A549 (cell line): ENCODE results near the gene UGT1A10. TPM values are rescaled to one million over a fixed set of nuclear protein-coding genes. Genes with fewer than 3 reads are reported as not detected.
A peak's percentile ranks its signal among the peaks of the same experiment; 100 is the strongest.

Experiments used
- ATAC-seq, 2 experiments: fragments of 200-7000 bp in 1 of 2; fragments of >200 bp in 1 of 2; cut with Nextera tagmentation in 1 of 2; cut with Tn5 transposase in 1 of 2; 3 replicates each; pipeline versions ENCODE4 v1.8.0 to v1.9.1; 2018 to 2020; ENCODE audit warnings: mild to moderate bottlenecking in 1 of 2, moderate library complexity in 1 of 2
- CTCF ChIA-PET: fragments of 300-600 bp; sonication (Branson Sonifier 250); formaldehyde crosslinking; extraction: SDS; loops from one replicate; lab custom pipeline; 2021; ENCODE audit warnings: antibody characterized with exemption, inconsistent platforms; lab: Yijun Ruan, JAX
- POLR2A ChIA-PET: fragments of 350-600 bp; formaldehyde crosslinking; extraction: SDS; loops from one replicate; lab custom pipeline; 2021; ENCODE audit warnings: antibody characterized with exemption, inconsistent platforms; lab: Yijun Ruan, JAX
- DNase-seq, 2 experiments: peaks; one replicate each; pipeline versions ENCODE4 v3.0.0 to v3.0.0-alpha.2; 2011 to 2016; ENCODE audit warnings: low read depth in 1 of 2, low spot score in 1 of 2
- FAIRE-seq: peaks from 2 replicates; lab custom pipeline; 2011; peaks lifted over from hg19 to GRCh38; lab: Jason Lieb, UNC
- H3K27ac ChIP-seq, 2 experiments: fragments of >200 bp; sonication (Bioruptor Twin); formaldehyde crosslinking; 3 replicates each; pipeline ENCODE4 v1.5.1; 2016 to 2017
- H3K4me1 ChIP-seq: fragments of >200 bp; sonication (Bioruptor Twin); formaldehyde crosslinking; 3 replicates; pipeline ENCODE4 v1.6.1; 2016
- H3K4me2 ChIP-seq: fragments of >200 bp; sonication (Bioruptor Twin); formaldehyde crosslinking; 3 replicates; pipeline ENCODE4 v1.6.1; 2016
- H3K4me3 ChIP-seq: fragments of >200 bp; sonication (Bioruptor Twin); formaldehyde crosslinking; 3 replicates; pipeline ENCODE4 v1.5.1; 2016
- H3K9me3 ChIP-seq: fragments of >200 bp; sonication (Bioruptor Twin); formaldehyde crosslinking; 3 replicates; pipeline ENCODE4 v1.6.1; 2016
- ATOH8 ChIP-seq: fragments of 250-450 bp; sonication (Bioruptor Pico); IDR thresholded peaks from 2 replicates; pipeline ENCODE4 v1.5.0; 2020; ENCODE audit warnings: low read depth, mild to moderate bottlenecking, moderate library complexity
- CBX8 ChIP-seq: fragments of 200-600 bp; sonication (generic); IDR thresholded peaks from 2 replicates; pipeline ENCODE4 v1.6.1; 2016
- CTCF ChIP-seq: fragments of >200 bp; sonication (Bioruptor Twin); formaldehyde crosslinking; IDR thresholded peaks from 3 replicates; pipeline ENCODE4 v1.5.1; 2016
- EHF ChIP-seq: fragments of 250-450 bp; sonication (Bioruptor Pico); IDR thresholded peaks from 2 replicates; pipeline ENCODE4 v1.5.0; 2020; ENCODE audit warnings: mild to moderate bottlenecking
- FOSL2 ChIP-seq, 2 experiments: fragments of 450-650 bp in 1 of 2; fragments of >200 bp in 1 of 2; sonication (Bioruptor Twin) in 1 of 2; formaldehyde crosslinking; IDR thresholded peaks; 2 replicates each; pipeline versions ENCODE4 v1.5.0 to v1.6.1; 2016 to 2020; ENCODE audit warnings: mild to moderate bottlenecking in 1 of 2, moderate library complexity in 1 of 2
- HDAC2 ChIP-seq: fragments of 200-600 bp; sonication (generic); IDR thresholded peaks from 2 replicates; pipeline ENCODE4 v1.6.1; 2016
- HES2 ChIP-seq: fragments of >200 bp; sonication (Bioruptor Twin); formaldehyde crosslinking; IDR thresholded peaks from 2 replicates; pipeline ENCODE4 v1.6.1; 2016
- HOXB5 ChIP-seq: fragments of 250-450 bp; sonication (Bioruptor Pico); IDR thresholded peaks from 2 replicates; pipeline ENCODE4 v1.5.0; 2020; ENCODE audit warnings: mild to moderate bottlenecking, moderate library complexity
- JUNB ChIP-seq: fragments of >200 bp; sonication (Bioruptor Twin); formaldehyde crosslinking; IDR thresholded peaks from 2 replicates; pipeline ENCODE4 v1.6.1; 2016
- KDM1A ChIP-seq: fragments of 200-600 bp; sonication (generic); IDR thresholded peaks from 2 replicates; pipeline ENCODE4 v1.6.1; 2016; ENCODE audit warnings: low read depth, mild to moderate bottlenecking
- KDM5A ChIP-seq: fragments of 200-600 bp; sonication (generic); IDR thresholded peaks from 2 replicates; pipeline ENCODE4 v1.6.1; 2016; ENCODE audit warnings: antibody characterized with exemption, mild to moderate bottlenecking
- MYC ChIP-seq: IDR thresholded peaks from 2 replicates; pipeline ENCODE4 v1.6.1; 2012; ENCODE audit warnings: mild to moderate bottlenecking, inconsistent platforms, low read length, improper control_type of control experiment, borderline replicate concordance
- NR3C1 ChIP-seq: fragments of >200 bp; sonication (Bioruptor Twin); formaldehyde crosslinking; IDR thresholded peaks from 3 replicates; pipeline ENCODE4 v1.6.1; 2017
- POLR2A ChIP-seq: IDR thresholded peaks from 2 replicates; pipeline ENCODE4 v1.6.1; 2012; ENCODE audit warnings: mild to moderate bottlenecking, low read length
- POLR2AphosphoS2 ChIP-seq: conservative IDR thresholded peaks from 2 replicates; pipeline ENCODE4 v1.6.1; 2012; ENCODE audit warnings: low read length, improper control_type of control experiment, inconsistent platforms
- RAD21 ChIP-seq, 2 experiments: fragments of >200 bp in 1 of 2; sonication (Bioruptor Twin) in 1 of 2; formaldehyde crosslinking in 1 of 2; IDR thresholded peaks in 1 of 2; conservative IDR thresholded peaks in 1 of 2; 2 replicates in 1 of 2; 3 replicates in 1 of 2; pipeline ENCODE4 v1.6.1; 2012 to 2018; ENCODE audit warnings: inconsistent platforms in 1 of 2
- RARB ChIP-seq: fragments of 250-450 bp; sonication (Bioruptor Pico); IDR thresholded peaks from 2 replicates; pipeline ENCODE4 v1.8.0; 2021; ENCODE audit warnings: mild to moderate bottlenecking, moderate library complexity
- RNF2 ChIP-seq: fragments of 200-600 bp; sonication (generic); IDR thresholded peaks from 2 replicates; pipeline ENCODE4 v1.6.1; 2016; ENCODE audit warnings: low read depth, mild to moderate bottlenecking, antibody characterized with exemption, moderate library complexity, borderline replicate concordance
- TFCP2L1 ChIP-seq: fragments of 250-450 bp; sonication (Bioruptor Pico); IDR thresholded peaks from 2 replicates; pipeline ENCODE4 v1.5.0; 2021; ENCODE audit warnings: mild to moderate bottlenecking
- TP53 ChIP-seq: fragments of 250-450 bp; sonication (Bioruptor Pico); IDR thresholded peaks from 2 replicates; pipeline ENCODE4 v1.5.0; 2021; ENCODE audit warnings: mild to moderate bottlenecking, moderate library complexity
- ZFP36 ChIP-seq: fragments of 450-650 bp; IDR thresholded peaks from 2 replicates; pipeline ENCODE4 v1.6.1; 2014; ENCODE audit warnings: borderline replicate concordance; ENCODE audit not compliant: partially characterized antibody
- ZNF302 ChIP-seq: fragments of 250-450 bp; sonication (Bioruptor Pico); IDR thresholded peaks from 2 replicates; pipeline ENCODE4 v1.9.0; 2021; ENCODE audit warnings: inconsistent platforms, mild to moderate bottlenecking, moderate library complexity
- ZSCAN20 ChIP-seq: fragments of 250-450 bp; sonication (Bioruptor Pico); IDR thresholded peaks from 2 replicates; pipeline ENCODE4 v1.8.0; 2022; ENCODE audit warnings: mild to moderate bottlenecking, moderate library complexity
- WGBS: methylation state at CpG from one replicate; pipeline ENCODE4 v1.1.6; 2017; ENCODE audit errors: missing lambda C conversion rate; 5-methylcytosine and 5-hydroxymethylcytosine counted together
- polyA plus RNA-seq, 4 experiments: library from polyadenylated mRNA; depleted of rRNA in 3 of 4; stranded (reverse); fragments of >200 nt; fragmentation: RNase III in 1 of 4; extraction: RNeasy Plus Mini Kit Qiagen cat#74134 plus additional on column Dnase treatment in 1 of 4; gene quantifications; 2 replicates in 3 of 4; 3 replicates in 1 of 4; pipeline ENCODE4 v1.2.3, GENCODE V29; 2011 to 2017
- TF ChIP-seq, protein P1 (sequence below): fragments of 200-600 bp; sonication (generic); IDR thresholded peaks from 2 replicates; pipeline ENCODE4 v1.6.1; 2016; ENCODE audit warnings: antibody characterized with exemption, mild to moderate bottlenecking, moderate library complexity

The UGT1A10 gene
- polyA plus RNA-seq, 2 of the 4 experiments (the other 2 are of a cell fraction), result 0.10 TPM; not detected in 1

- WGBS, result 61% methylated on average over 5 of the region's 5 CpGs
- Histone ChIP-seq H3K4me2 (no peak overlapping the region), H3K27ac (peak overlapping the region; percentile 85 to 100), H3K4me3 (no peak overlapping the region), H3K4me1 (peaks cover 35% of the 10 kb centered on the region), H3K9me3 (peaks cover 48% of the 10 kb centered on the region)
- CTCF ChIA-PET, result interaction anchor here (0.7 to 0.8 kb wide), 2 partner anchors 8 to 245 kb away, joined by 3 read pairs; no protein-coding TSS in a partner anchor
- no peak for ATAC-seq
- no peak for FAIRE-seq
- no peak for DNase-seq
- TF ChIP-seq POLR2A, result no peak
- no peak for TF ChIP-seq KDM5A
- no peak for TF ChIP-seq TFCP2L1
- TF ChIP-seq RAD21 (conservative IDR thresholded peaks at IDR 0.05 in 1 of 2, IDR thresholded peaks at IDR 0.05 in 1 of 2), result no peak
- TF ChIP-seq JUNB, result no peak
- no peak for TF ChIP-seq KDM1A
- TF ChIP-seq HES2, result no peak; the same call in 1 of the 2 replicates
- TF ChIP-seq, protein P1, sequence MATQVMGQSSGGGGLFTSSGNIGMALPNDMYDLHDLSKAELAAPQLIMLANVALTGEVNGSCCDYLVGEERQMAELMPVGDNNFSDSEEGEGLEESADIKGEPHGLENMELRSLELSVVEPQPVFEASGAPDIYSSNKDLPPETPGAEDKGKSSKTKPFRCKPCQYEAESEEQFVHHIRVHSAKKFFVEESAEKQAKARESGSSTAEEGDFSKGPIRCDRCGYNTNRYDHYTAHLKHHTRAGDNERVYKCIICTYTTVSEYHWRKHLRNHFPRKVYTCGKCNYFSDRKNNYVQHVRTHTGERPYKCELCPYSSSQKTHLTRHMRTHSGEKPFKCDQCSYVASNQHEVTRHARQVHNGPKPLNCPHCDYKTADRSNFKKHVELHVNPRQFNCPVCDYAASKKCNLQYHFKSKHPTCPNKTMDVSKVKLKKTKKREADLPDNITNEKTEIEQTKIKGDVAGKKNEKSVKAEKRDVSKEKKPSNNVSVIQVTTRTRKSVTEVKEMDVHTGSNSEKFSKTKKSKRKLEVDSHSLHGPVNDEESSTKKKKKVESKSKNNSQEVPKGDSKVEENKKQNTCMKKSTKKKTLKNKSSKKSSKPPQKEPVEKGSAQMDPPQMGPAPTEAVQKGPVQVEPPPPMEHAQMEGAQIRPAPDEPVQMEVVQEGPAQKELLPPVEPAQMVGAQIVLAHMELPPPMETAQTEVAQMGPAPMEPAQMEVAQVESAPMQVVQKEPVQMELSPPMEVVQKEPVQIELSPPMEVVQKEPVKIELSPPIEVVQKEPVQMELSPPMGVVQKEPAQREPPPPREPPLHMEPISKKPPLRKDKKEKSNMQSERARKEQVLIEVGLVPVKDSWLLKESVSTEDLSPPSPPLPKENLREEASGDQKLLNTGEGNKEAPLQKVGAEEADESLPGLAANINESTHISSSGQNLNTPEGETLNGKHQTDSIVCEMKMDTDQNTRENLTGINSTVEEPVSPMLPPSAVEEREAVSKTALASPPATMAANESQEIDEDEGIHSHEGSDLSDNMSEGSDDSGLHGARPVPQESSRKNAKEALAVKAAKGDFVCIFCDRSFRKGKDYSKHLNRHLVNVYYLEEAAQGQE, result no peak
- no peak for TF ChIP-seq ZSCAN20 (CRISPR knock-in tag)
- no peak for TF ChIP-seq RNF2
- POLR2A ChIA-PET, result no interaction called here
These were observed 52.1 kb downstream of the UGT1A10 start for GRCh38 chr2:233688341-233688740.

DNA sequence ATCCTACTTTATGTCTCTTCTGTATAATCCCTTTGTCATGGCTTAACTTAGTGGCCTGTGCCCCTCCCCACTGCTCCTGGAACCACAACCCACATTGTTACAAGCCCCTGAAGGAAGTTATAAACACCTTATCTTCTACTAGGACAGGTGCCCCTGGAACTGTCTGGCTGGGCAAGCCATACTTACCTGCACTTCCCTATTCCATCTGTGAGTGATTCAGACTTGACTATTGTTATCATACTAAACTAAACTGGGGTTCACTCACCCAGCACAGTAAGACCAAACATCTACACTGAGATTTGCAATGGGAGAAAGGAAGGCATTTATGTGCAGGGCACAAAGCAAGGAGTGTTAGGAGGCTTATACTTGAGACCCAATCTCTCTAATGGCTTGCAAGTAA, 52.8 kb downstream of the UGT1A10 start:
- peaks cover 55% of the 10 kb centered on the region for H3K9me3 ChIP-seq
- TF ChIP-seq RAD21 (conservative IDR thresholded peaks at IDR 0.05 in 1 of 2, IDR thresholded peaks at IDR 0.05 in 1 of 2) (no peak), FOSL2 (IDR thresholded peaks at IDR 0.05) (no peak), FOSL2 (CRISPR knock-in tag; IDR thresholded peaks at IDR 0.05) (no peak), HES2 (no peak), CTCF (no peak), POLR2AphosphoS2 (no peak), HDAC2 (no peak)
- ATAC-seq (no peak), DNase-seq (no peak), FAIRE-seq (no peak)
- peaks cover 39% of the 10 kb centered on the region for H3K4me1 ChIP-seq
- H3K27ac ChIP-seq, result peak overlapping the region; percentile 85 to 100
- POLR2A ChIA-PET, result no interaction called here
- CTCF ChIA-PET, result interaction anchor here (0.7 to 0.8 kb wide), 2 partner anchors 9 to 245 kb away, joined by 3 read pairs; no protein-coding TSS in a partner anchor
- H3K4me2 ChIP-seq, result no peak overlapping the region
- no peak overlapping the region for H3K4me3 ChIP-seq

GRCh38 chr2:233689501-233689900, 53.3 kb downstream of the UGT1A10 start:
- Histone ChIP-seq H3K9me3 (peaks cover 56% of the 10 kb centered on the region), H3K4me3 (no peak overlapping the region), H3K4me1 (peaks cover 44% of the 10 kb centered on the region), H3K4me2 (no peak overlapping the region; the same call in 2 of the 3 replicates), H3K27ac (peak overlapping the region; percentile 85 to 100)
- ChIA-PET POLR2A (no interaction called here), CTCF (interaction anchor here (1.3 kb wide), 1 partner anchor 19 kb away, joined by 3 read pairs; no protein-coding TSS in a partner anchor)
- WGBS, result 56% methylated on average over 3 of the region's 3 CpGs
- ATAC-seq (no peak), FAIRE-seq (no peak), DNase-seq (no peak)
- no peak for TF ChIP-seq JUNB
- no peak for TF ChIP-seq HOXB5 (CRISPR knock-in tag)
- TF ChIP-seq ATOH8 (CRISPR knock-in tag), result no peak
- no peak for TF ChIP-seq TP53 (CRISPR knock-in tag)
- no peak for TF ChIP-seq RARB (CRISPR knock-in tag)
- TF ChIP-seq CTCF, result no peak
- TF ChIP-seq ZFP36, result no peak
- TF ChIP-seq EHF (CRISPR knock-in tag), result no peak
- no peak for TF ChIP-seq MYC
- TF ChIP-seq CBX8, result no peak
- no peak for TF ChIP-seq NR3C1
- no peak for TF ChIP-seq RAD21 (conservative IDR thresholded peaks at IDR 0.05 in 1 of 2, IDR thresholded peaks at IDR 0.05 in 1 of 2)
- no peak for TF ChIP-seq ZNF302 (CRISPR knock-in tag)
